GM19452 (cell line): ENCODE results near the gene ATAD3C.

ENCODE experiments used
- ATAC-seq: cut with Tn5 transposase; IDR thresholded peaks from one replicate; pipeline ENCODE4 v1.9.1; 2021; ENCODE audit not compliant: unreplicated experiment

ATAD3C gene

DNA sequence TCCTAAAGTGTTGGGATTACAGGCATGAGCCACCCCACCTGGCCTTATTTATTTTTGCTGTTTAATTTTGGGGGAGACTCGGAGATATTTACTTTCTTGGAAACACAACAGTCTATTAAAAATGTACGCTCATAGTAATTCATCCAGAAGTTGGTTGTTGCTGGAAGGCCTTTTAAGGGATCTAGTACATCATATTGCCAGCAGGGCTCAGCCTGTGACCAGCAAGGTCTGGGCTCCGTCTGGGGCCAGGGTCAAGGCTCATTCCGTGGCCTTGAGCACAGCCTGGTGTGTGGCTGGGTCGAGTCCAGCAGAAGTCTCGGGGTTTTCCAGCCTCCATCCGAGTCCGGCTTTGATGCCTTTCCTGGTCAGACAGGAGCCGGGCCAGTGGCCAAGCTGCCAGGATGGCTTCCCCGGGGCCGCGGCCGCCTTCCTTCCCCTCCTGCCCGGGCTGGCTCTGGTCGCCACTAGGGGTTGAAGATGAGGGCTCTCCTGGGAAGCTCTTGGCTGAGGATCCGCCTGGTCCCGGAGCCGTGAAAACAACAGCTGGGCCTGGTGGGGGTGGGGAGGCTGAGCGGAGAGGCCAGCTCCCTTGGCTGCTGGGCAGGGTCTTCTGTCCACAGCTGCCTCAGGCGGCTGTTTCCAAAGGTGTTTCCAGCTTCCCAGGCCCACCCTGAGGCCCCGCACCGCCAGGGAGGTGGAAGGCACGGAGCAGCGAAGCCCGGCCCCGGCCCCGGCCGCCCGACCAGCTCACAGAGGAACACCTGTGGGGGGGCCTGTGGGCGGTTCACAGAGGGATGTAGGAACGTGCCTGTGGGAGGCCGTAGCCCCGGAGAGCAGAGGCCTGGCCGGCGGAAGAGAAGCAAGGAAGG is 19.1 kb upstream of the ATAD3C start:
- ATAC-seq = no peak

GRCh38 chr1:1430992-1431844 is 18.3 kb upstream of the ATAD3C start:
- ATAC-seq = no peak

DNA sequence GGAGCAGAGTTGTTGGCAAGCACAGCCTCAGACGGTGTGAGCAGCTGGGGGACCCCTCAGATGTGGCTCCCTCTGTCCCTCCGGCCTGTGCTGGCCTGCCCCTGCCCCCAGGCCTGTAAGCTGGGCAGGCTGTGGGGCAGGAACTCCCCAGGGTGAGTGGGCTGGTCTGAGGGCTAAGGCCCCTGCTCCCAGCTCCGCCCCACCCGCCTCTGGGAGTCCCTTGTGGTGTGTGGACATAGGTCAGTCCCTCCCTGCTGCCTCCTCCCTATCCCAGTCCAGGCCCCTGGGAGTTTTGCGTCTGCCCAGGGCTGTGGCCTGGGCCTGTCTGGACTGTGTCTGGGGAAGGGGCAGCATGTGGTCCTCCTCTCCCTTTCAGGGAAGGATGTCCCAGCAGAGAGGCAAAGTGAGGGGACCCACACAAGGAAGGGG is 17.6 kb upstream of the ATAD3C start:
- no peak for ATAC-seq

DNA sequence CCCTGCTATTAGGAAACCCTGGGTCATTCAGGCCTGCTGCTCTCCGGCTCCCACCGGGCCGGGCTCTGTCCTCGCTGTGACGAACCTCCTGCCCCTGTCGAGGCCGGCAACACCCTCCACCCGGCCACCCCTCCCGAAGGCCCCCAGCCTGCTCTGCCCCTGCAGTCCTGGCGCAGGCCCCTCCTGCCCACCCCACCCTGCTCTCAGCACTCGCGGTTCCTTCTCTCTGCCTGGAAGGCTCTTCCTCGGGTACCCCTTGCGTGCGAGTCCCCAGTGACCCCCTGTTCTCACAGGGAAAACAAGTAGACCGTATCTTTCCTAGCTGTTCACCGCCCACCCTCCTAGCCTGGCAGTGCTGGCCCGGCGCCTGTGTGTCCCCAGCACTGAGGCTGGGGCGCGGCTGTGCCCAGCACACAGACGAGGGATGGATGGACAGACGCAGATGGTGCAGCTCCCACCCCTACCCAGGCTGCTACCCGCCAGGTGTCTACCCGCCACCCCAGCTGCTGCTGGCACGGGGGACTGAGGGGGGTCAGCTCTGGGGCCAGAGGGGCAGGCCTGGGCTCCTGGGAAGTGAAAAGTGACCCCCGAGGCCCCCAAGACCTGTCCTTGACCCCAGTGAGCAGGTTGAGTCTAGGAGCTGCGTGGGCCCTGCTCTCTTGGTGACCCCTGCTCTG is 17.1 kb upstream of the ATAD3C start:
- ATAC-seq = no peak

DNA sequence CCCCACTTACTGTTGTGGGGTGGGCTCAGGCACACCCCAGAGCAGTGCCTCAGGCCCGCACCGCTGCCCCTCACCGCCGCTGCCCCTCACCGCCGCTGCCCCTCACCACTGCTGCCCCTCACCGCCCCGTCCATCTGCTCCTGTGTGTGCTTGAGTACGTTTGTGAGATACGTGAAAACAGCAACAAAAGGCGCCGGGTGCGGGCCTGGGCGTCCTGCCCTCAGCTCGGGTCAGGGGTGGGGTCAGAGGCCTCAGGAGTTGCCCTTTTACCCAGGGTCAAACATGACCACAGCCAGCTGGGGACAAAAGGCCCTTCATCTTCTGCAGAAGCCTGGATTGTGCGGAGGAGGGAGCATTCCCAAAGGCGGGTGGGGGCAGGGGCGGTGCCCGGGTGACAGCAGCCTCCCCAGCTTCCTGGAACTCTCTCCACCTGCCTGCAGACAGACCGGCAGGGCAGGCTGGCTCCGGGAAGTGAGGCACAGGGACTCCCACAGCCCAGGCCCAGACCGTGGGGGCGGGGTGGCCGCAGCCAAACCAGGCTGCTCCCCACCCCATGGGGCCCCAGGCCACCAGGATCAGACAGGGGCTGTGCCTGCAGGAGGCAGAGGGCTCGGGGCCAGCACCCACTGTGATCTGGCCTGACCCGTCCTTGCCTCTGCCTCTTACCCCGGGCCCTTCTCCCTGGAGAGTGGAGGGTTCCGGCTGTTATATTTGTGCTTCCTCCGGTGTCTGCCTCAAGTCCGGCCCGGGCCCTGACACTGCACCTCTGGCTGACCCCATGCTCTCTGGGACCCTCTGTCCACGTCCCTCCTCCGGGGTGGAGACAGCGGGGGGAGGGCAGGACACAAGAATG is 16.3 kb upstream of the ATAD3C start:
- ATAC-seq = no peak

DNA sequence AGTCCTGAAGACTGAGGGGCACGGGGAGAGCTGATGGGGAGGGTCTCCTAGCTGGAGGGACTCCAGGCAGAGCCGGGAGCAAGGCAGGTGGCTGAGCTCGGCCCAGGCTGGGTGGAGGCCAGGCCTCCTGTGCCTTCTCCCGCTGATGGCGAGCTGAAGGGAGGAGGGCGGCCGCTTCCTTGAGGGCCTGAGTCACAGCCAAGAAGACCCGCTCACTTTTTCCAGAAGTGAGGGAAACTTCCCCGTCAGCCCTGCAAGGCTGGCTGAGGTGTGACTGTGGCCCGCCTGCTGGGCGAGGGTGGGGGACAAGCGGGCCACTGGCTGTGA is 15.7 kb upstream of the ATAD3C start:
- ATAC-seq = no peak

DNA sequence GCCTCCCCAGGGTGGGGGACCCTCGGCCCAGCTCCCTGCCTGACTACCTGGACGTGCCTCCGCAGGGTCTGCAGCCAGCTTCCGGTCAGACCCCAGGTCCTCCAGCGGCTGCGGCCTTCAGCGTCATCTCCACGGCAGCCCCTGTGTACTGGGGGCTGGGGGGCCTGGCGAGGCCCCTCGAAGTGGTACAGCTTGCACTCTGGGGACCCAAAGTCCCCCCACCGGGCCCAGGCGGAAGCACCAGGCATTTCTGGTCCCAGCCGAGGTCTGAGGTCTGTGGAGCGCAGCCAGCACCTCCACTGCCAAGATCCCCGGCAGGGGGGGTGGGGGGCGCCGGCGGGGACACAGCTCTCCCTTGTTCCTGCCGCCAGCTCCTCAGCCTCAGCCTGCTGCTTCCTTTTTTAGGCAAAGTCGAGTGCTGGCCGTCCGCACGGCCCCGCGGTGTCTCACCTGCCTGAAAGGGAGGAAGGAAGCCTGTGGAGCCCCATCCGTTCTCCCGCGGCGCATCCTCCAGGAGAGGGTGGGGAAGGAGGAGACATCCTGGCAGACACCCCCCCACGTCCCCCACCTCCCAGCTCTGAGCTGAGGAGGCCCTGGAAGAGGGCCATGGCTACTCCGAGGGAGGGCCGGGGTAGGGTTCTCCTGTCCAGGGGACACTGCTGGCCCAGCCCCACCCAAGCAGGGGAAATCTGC is 15.2 kb upstream of the ATAD3C start:
- no peak for ATAC-seq

GRCh38 chr1:1434824-1435105 is 14.7 kb upstream of the ATAD3C start:
- no peak for ATAC-seq

- ATAC-seq = no peak
Observed at GRCh38 chr1:1435106-1435903, 14.2 kb upstream of the ATAD3C start, which contains the start of gene VWA1. TSS of gene VWA1 (plus strand) at chr1:1435690. CDS start at chr1:1435749, 59 bp downstream.

DNA sequence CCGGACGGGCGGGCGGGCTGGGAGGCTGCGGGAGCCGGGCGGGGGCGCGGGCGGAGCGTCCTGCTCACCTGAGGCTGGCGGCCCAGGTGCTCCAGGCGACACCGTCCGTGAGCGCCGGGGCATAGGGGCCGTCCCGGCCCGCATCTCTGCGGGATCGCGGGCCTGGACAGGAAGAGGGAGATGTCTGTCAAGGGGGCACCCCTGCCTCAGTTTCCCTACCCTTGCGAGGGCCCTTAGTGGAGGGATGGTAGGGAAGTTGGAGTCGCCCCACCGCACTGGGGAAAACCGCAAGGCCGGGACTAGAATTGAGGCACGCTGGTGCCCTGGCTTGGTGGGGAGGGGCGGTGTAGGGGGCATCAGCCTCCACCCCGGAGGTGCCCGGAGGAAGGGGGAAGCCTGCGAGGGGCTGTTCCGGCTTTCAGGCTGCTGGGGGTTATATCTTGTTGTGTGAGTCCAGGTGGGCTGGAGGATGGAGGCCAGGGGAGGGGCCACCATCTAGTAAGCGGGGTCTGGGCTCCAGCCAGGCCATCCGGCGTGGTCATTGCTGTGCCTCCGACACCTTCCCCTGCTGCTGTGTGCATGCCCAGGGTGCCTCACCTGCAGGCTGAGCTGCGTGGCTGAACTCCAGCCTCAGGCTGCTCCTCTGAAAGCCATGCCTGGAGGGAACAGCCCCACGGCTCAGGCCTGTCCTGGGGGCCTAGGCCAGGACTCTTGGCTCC is 13.4 kb upstream of the ATAD3C start:
- no peak for ATAC-seq

GRCh38 chr1:1436630-1437032 is 12.9 kb upstream of the ATAD3C start:
- ATAC-seq = no peak

GRCh38 chr1:1437033-1437903 is 12.2 kb upstream of the ATAD3C start:
- ATAC-seq = no peak

DNA sequence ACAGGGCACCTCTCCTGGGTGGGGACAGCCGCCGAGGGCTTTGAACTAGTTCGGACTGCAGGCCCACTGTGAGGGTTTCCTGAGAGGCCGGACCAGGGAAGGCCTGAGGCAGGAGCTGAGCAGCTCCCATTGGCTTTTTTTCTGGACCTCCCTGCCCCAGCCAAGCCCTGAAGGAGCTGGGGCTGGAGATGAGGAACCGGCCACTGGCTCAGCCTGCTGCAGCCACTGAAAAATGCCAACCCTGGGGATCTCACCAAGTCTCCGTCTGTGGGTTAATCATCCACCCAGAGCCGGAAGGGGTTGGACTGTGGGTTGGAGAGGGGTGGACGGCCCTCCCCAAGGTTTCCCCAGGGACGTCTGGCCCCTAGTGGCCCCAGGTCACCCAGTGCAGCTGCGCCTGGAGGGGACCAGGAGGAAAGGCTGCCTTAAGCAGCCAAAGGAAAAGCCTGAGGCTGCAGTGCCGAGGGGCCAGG is 11.5 kb upstream of the ATAD3C start:
- ATAC-seq = no peak

DNA sequence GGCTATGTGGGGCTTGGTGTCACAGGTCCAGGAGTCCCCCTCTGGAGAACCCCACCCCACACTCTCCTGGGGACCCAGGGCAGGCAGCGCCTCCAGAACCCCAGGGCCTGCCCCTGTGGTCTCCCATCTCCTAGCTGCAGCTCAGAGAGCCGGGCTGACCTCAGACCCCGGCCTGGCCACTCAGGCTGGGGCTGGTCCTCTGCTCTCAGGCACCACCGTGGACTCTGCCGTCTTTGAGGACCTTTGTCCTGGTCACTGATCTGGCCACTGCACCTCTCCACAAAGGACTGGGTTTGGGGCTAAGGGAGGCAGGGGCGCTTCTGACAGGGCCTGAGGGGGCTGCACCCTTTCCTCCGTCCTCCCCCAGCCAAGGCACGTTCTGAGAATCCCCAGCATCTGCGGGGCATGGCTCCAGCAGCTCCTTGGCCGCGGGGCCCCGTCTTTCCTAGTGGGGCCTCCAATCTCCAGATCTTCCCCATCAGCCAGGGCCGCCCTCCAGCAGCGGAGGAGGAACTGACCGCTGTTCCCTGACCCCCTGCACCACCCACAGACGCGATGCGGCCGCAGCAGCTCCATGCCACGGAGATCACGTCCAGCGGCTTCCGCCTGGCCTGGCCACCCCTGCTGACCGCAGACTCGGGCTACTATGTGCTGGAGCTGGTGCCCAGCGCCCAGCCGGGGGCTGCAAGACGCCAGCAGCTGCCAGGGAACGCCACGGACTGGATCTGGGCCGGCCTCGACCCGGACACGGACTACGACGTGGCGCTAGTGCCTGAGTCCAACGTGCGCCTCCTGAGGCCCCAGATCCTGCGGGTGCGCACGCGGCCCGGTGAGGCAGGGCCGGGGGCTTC is 10.7 kb upstream of the ATAD3C start:
- ATAC-seq = no peak

GRCh38 chr1:1439546-1440261 is 9.8 kb upstream of the ATAD3C start:
- ATAC-seq = no peak
